IMR-90 (cell line): Measurements from ENCODE around the gene SCIN. TPM values are rescaled to one million over a fixed set of nuclear protein-coding genes. Genes with fewer than 3 reads are reported as not detected.

Experiments
- ATAC-seq: fragments of 200-7000 bp; cut with Tn5 transposase; 2 replicates; pipeline ENCODE4 v1.9.1; 2020; ENCODE audit warnings: low read depth, mild to moderate bottlenecking, moderate library complexity
- BruUV-seq: library from RNA; stranded (reverse); fragments of 400-500 nt; replicated peaks from 2 replicates; lab custom pipeline; 2021; lab: Mats Ljungman, UMichigan
- CTCF ChIA-PET: fragments of 300-600 bp; formaldehyde crosslinking; extraction: SDS; loops from one replicate; lab custom pipeline; 2021; ENCODE audit warnings: antibody characterized with exemption; lab: Yijun Ruan, JAX
- POLR2A ChIA-PET: fragments of 300-600 bp; sonication (Branson Sonifier 250); formaldehyde crosslinking; loops from one replicate; lab custom pipeline; 2022; ENCODE audit warnings: antibody characterized with exemption; ENCODE audit not compliant: unreplicated experiment; lab: Charles Lee
- DNase-seq: peaks from one replicate; pipeline ENCODE4 v3.0.0; 2013
- H2AFZ ChIP-seq: replicated peaks from 2 replicates; pipeline ENCODE3; 2013; ENCODE audit warnings: low read length, mild to moderate bottlenecking; ENCODE audit not compliant: poor library complexity
- H2AK5ac ChIP-seq: 2 replicates; pipeline ENCODE4 v1.6.1; 2013; ENCODE audit warnings: low read depth, low read length, inconsistent platforms
- H2AK9ac ChIP-seq: replicated peaks from 2 replicates; pipeline ENCODE3; 2013; ENCODE audit warnings: mild to moderate bottlenecking, low read depth, low read length, moderate library complexity; ENCODE audit not compliant: poor library complexity
- H2BK120ac ChIP-seq: 2 replicates; pipeline ENCODE4 v1.6.1; 2013; ENCODE audit warnings: low read depth, low read length, inconsistent platforms
- H2BK15ac ChIP-seq: 3 replicates; pipeline ENCODE4 v1.6.1; 2013; ENCODE audit warnings: low read depth, low read length, inconsistent platforms
- H2BK20ac ChIP-seq: 2 replicates; pipeline ENCODE4 v1.6.1; 2013; ENCODE audit warnings: low read depth, mild to moderate bottlenecking, inconsistent platforms, low read length, moderate library complexity
- H2BK5ac ChIP-seq: 2 replicates; pipeline ENCODE4 v1.6.1; 2013; ENCODE audit warnings: mild to moderate bottlenecking, low read depth, low read length, inconsistent platforms; ENCODE audit not compliant: poor library complexity, severe bottlenecking
- H3K14ac ChIP-seq: replicated peaks from 2 replicates; pipeline ENCODE4 v1.6.1; 2013; ENCODE audit warnings: low read depth, low read length, inconsistent platforms
- H3K18ac ChIP-seq: 2 replicates; pipeline ENCODE4 v1.6.1; 2013; ENCODE audit warnings: low read depth, low read length, control low read depth
- H3K23ac ChIP-seq: 2 replicates; pipeline ENCODE4 v1.6.1; 2013; ENCODE audit warnings: low read depth, low read length, inconsistent platforms
- H3K27ac ChIP-seq: 2 replicates; pipeline ENCODE4 v1.5.1; 2013; ENCODE audit warnings: mild to moderate bottlenecking, control low read depth, low read length; ENCODE audit not compliant: insufficient read depth
- H3K27me3 ChIP-seq: 2 replicates; pipeline ENCODE4 v1.6.1; 2013; ENCODE audit warnings: low read length; ENCODE audit not compliant: control insufficient read depth, insufficient read depth
- H3K36me3 ChIP-seq: 2 replicates; pipeline ENCODE4 v1.6.1; 2013; ENCODE audit warnings: low read length, mixed read lengths; ENCODE audit not compliant: control insufficient read depth, insufficient read depth
- H3K4ac ChIP-seq: 2 replicates; pipeline ENCODE4 v1.6.1; 2013; ENCODE audit warnings: low read depth, low read length, inconsistent platforms
- H3K4me1 ChIP-seq: 2 replicates; pipeline ENCODE4 v1.6.1; 2013; ENCODE audit warnings: low read length, mixed read lengths; ENCODE audit not compliant: control insufficient read depth, insufficient read depth
- H3K4me2 ChIP-seq: 2 replicates; pipeline ENCODE4 v1.6.1; 2013; ENCODE audit warnings: low read depth, mild to moderate bottlenecking, control low read depth, low read length, moderate library complexity
- H3K4me3 ChIP-seq: 2 replicates; pipeline ENCODE4 v1.5.1; 2013; ENCODE audit warnings: low read depth, mild to moderate bottlenecking, control low read depth, low read length, moderate library complexity; ENCODE audit not compliant: insufficient read depth
- H3K56ac ChIP-seq: 2 replicates; pipeline ENCODE4 v1.6.1; 2013; ENCODE audit warnings: low read length, inconsistent platforms; ENCODE audit not compliant: insufficient read depth; ENCODE audit errors: extremely low read depth
- H3K79me1 ChIP-seq, 2 experiments: 2 replicates each; pipeline ENCODE4 v1.6.1; 2013; ENCODE audit warnings: low read length in 2 of 2, inconsistent platforms in 1 of 2, low read depth in 1 of 2
- H3K9ac ChIP-seq: 2 replicates; pipeline ENCODE4 v1.6.1; 2013; ENCODE audit warnings: low read depth, low read length, control low read depth
- H3K9me1 ChIP-seq: 2 replicates; pipeline ENCODE4 v1.6.1; 2013; ENCODE audit warnings: low read length, inconsistent platforms; ENCODE audit not compliant: insufficient read depth
- H3K9me3 ChIP-seq: 2 replicates; pipeline ENCODE4 v1.6.1; 2013; ENCODE audit warnings: low read length; ENCODE audit not compliant: control insufficient read depth, insufficient read depth
- H4K20me1 ChIP-seq: 2 replicates; pipeline ENCODE4 v1.6.1; 2013; ENCODE audit warnings: low read length, inconsistent platforms; ENCODE audit not compliant: insufficient read depth
- H4K5ac ChIP-seq: 2 replicates; pipeline ENCODE4 v1.6.1; 2013; ENCODE audit warnings: mild to moderate bottlenecking, low read depth, low read length, control low read depth
- H4K8ac ChIP-seq, 2 experiments: 2 replicates each; pipeline ENCODE4 v1.6.1; 2013; ENCODE audit warnings: low read depth in 2 of 2, low read length in 2 of 2, control low read depth in 1 of 2, inconsistent platforms in 1 of 2
- H4K91ac ChIP-seq: 2 replicates; pipeline ENCODE4 v1.6.1; 2013; ENCODE audit warnings: low read depth, low read length, inconsistent platforms; ENCODE audit not compliant: insufficient read depth
- FOS ChIP-seq: fragments of 150-350 bp; IDR thresholded peaks from 2 replicates; pipeline ENCODE4 v1.6.1; 2016; ENCODE audit warnings: low read depth, low read length
- MAFK ChIP-seq: IDR thresholded peaks from 2 replicates; pipeline ENCODE4 v1.6.1; 2012; ENCODE audit warnings: low read depth, low read length, improper control_type of control experiment
- MAZ ChIP-seq: IDR thresholded peaks from 2 replicates; pipeline ENCODE4 v1.6.1; 2012; ENCODE audit warnings: low read depth, mild to moderate bottlenecking, low read length, improper control_type of control experiment, moderate library complexity, borderline replicate concordance
- MXI1 ChIP-seq: IDR thresholded peaks from 2 replicates; pipeline ENCODE4 v1.6.1; 2012; ENCODE audit warnings: low read depth, mild to moderate bottlenecking, low read length, moderate library complexity, borderline replicate concordance
- POLR2A ChIP-seq: IDR thresholded peaks from 2 replicates; pipeline ENCODE4 v1.6.1; 2012; ENCODE audit warnings: mild to moderate bottlenecking, low read depth, low read length
- WGBS, 2 experiments: methylation state at CpG; one replicate each; pipeline versions ENCODE4 v1.1.5 to v1.1.7; 2013; ENCODE audit warnings: missing lambda C conversion rate in 2 of 2; ENCODE audit not compliant: insufficient read length in 1 of 2; ENCODE audit errors: extremely low coverage in 2 of 2; 5-methylcytosine and 5-hydroxymethylcytosine counted together
- dilution Hi-C: fragments of 300-500 bp; cut with HindIII; formaldehyde crosslinking; loops from one replicate; pipeline ENCODE4 v1.14.3; 2018; ENCODE audit warnings: low sequenced_read_pairs; ENCODE audit not compliant: unreplicated experiment
- in situ Hi-C: fragments of 300-500 bp; cut with MboI; formaldehyde crosslinking; loops from 3 replicates; pipeline ENCODE4 v1.14.3; 2019; ENCODE audit warnings: low sequenced_read_pairs, inconsistent platforms, mixed read lengths
- intact Hi-C: fragments of 100-400 bp; cut with micrococcal nuclease; formaldehyde crosslinking; loops from 2 replicates; pipeline ENCODE4 v1.10.0; 2022
- polyA plus RNA-seq, 3 experiments: library from polyadenylated mRNA; depleted of rRNA; stranded (reverse); fragments of >200 nt; gene quantifications; 2 replicates each; pipeline ENCODE4 v1.2.3, GENCODE V29; 2012; ENCODE audit warnings: low replicate concordance in 1 of 3
- total RNA-seq: library from RNA; depleted of rRNA; stranded (reverse); fragments of >200 nt; gene quantifications from 2 replicates; pipeline ENCODE4 v1.2.3, GENCODE V29; 2012

The SCIN gene
- total and polyA plus RNA-seq, 2 of the 4 experiments (the other 2 are of a cell fraction): under 0.01 to 0.05 TPM

GRCh38 chr7:12686891-12687717 lies 116.6 kb downstream of the SCIN start, which contains the start of gene ARL4A (continued):
- no peak for TF ChIP-seq MAZ
- 0 out of 2 replicates have a peak, but pooled peaks have one; percentile 62 for TF ChIP-seq MXI1
- TF ChIP-seq POLR2A: peak; percentile 94
- peak; percentile 45; the same call in 1 of the 2 replicates for TF ChIP-seq FOS

GRCh38 chr7:12687718-12688171 lies 117.2 kb downstream of the SCIN start:
- Histone ChIP-seq H3K56ac (peak overlapping the region; percentile 89), H3K9ac (peak overlapping the region; percentile 86), H4K91ac (no peak overlapping the region), H2AK5ac (no peak overlapping the region), H2BK20ac (no peak overlapping the region), H3K4me2 (peak overlapping the region; percentile 81), H3K4me1 (no peaks in the 10 kb centered on the region), H4K5ac (no peak overlapping the region), H4K20me1 (no peaks in the 10 kb centered on the region), H3K79me1 (peaks cover 8 to 17% of the 10 kb centered on the region in 2 experiments), H3K36me3 (no peaks in the 10 kb centered on the region), H3K4ac (peak overlapping the region; percentile 51; the same call in 1 of the 2 replicates), H2AFZ (peak overlapping the region; percentile 98), H2BK5ac (peak overlapping the region; percentile 66), H2AK9ac (peak overlapping the region; percentile 8), H3K4me3 (peak overlapping the region; percentile 77), H2BK15ac (no peak overlapping the region), H3K9me3 (no peaks in the 10 kb centered on the region), H4K8ac (peak overlapping the region in 1 of 2 experiments; percentile 71; a peak in 1 of 4 replicates), H3K18ac (peak overlapping the region; percentile 30; the same call in 1 of the 2 replicates), H3K14ac (peak overlapping the region; percentile 91), H3K23ac (peak overlapping the region; percentile 73; the same call in 1 of the 2 replicates), H3K27ac (peak overlapping the region; percentile 16), H3K27me3 (no peaks in the 10 kb centered on the region), H3K9me1 (no peaks in the 10 kb centered on the region), H2BK120ac (no peak overlapping the region)
- WGBS, 2 experiments: no CpG with 5 or more reads among the region's 12 CpGs
- DNase-seq (no peak), ATAC-seq (peak; percentile 5)
- dilution Hi-C loops (no loop called here), in situ Hi-C loops (loop anchor here (25.0 kb wide), 1 partner anchor 425 kb away; no protein-coding TSS in a partner anchor), intact Hi-C loops (loop anchor here (1.0 to 5.0 kb wide), 6 partner anchors 70 to 510 kb away; no protein-coding TSS in a partner anchor)
- TF ChIP-seq MAFK (peak; percentile 85), POLR2A (no peak), MAZ (no peak)
- CTCF ChIA-PET: interaction anchor here (0.5 to 3.1 kb wide), 12 partner anchors 32 to 1244 kb away, joined by 3 to 27 read pairs (median 3); no protein-coding TSS in a partner anchor
- no TSS peak for BruUV-seq
- POLR2A ChIA-PET: interaction anchor here (0.9 kb wide), 1 partner anchor 45 kb away, joined by 3 read pairs; no protein-coding TSS in a partner anchor
